Ectodermal cell (in vitro differentiated cells): ENCODE data around the gene SCLY.

Experiments used
- H3K27ac ChIP-seq: 2 replicates; pipeline ENCODE4 v1.7.0; 2013; ENCODE audit warnings: mild to moderate bottlenecking, low read depth, low read length; ENCODE audit not compliant: insufficient read depth, poor library complexity, severe bottlenecking
- H3K27me3 ChIP-seq: 2 replicates; pipeline ENCODE4 v1.7.0; 2013; ENCODE audit warnings: mild to moderate bottlenecking, low read length; ENCODE audit not compliant: insufficient read depth, control insufficient read depth, poor library complexity, severe bottlenecking
- H3K36me3 ChIP-seq: one replicate; pipeline ENCODE4 v1.7.0; 2013; ENCODE audit warnings: low read length; ENCODE audit not compliant: control insufficient read depth, insufficient read depth
- H3K4me1 ChIP-seq: one replicate; pipeline ENCODE4 v1.7.0; 2013; ENCODE audit warnings: low read length; ENCODE audit not compliant: control insufficient read depth, insufficient read depth
- H3K4me3 ChIP-seq: 2 replicates; pipeline ENCODE4 v1.7.0; 2013; ENCODE audit warnings: low read depth, low read length, control low read depth; ENCODE audit not compliant: insufficient read depth
- H3K9me3 ChIP-seq: 2 replicates; pipeline ENCODE4 v1.7.0; 2013; ENCODE audit warnings: mild to moderate bottlenecking, low read length, moderate library complexity; ENCODE audit not compliant: control insufficient read depth
- WGBS, 2 experiments: methylation state at CpG; one replicate each; pipeline ENCODE4 v1.1.7; 2013; ENCODE audit warnings: missing lambda C conversion rate in 2 of 2; 5-methylcytosine and 5-hydroxymethylcytosine counted together

Gene SCLY

DNA sequence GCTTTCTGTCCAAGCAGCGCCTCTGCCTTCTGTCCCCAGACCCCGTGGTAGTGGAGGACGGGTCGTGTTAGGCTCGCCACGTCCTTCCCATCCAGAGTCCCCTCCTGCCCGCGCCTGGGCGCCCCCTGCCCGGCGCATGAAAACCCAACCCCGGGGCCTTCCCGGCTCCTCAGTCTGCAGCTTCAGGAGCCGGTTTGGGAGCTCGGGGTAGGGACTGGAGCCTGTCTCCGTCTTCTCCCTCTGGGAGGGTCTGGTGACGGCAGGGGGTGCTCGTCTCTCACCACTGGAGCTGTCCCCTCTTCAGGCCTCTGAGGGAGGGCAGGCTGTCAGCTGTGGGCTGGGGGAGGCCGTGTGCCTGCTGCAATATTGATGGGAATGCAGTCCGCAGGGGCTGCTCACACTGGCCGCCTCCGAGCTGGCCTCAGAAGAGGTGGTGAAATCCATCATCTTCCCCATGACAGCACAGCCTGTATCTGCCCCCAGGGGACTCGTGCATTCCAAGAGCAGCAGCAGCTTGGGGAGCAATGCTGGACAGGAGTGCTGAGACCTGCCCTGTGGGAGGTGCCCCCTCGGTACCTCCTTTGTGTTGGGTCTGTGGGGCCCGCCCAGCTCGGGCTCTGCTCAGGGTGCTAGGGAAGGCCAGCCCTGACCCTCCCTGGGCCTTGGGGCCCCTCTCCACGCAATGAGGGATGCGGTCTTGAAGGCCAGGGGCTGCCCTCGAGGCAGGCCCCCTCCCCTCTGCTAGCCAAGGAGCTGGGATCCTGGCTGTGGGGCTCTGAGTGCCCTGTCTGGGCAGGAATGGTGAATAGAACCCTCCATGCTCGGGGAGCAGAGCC lies 59.9 kb downstream of the SCLY start:
- Histone ChIP-seq H3K4me1 (peaks cover 8% of the 10 kb centered on the region), H3K36me3 (no peaks in the 10 kb centered on the region), H3K27ac (no peak overlapping the region), H3K27me3 (peaks cover 7% of the 10 kb centered on the region), H3K9me3 (no peaks in the 10 kb centered on the region), H3K4me3 (no peak overlapping the region)
- 49 to 51% methylated on average over 30 of the region's 30 CpGs for WGBS, 2 experiments

DNA sequence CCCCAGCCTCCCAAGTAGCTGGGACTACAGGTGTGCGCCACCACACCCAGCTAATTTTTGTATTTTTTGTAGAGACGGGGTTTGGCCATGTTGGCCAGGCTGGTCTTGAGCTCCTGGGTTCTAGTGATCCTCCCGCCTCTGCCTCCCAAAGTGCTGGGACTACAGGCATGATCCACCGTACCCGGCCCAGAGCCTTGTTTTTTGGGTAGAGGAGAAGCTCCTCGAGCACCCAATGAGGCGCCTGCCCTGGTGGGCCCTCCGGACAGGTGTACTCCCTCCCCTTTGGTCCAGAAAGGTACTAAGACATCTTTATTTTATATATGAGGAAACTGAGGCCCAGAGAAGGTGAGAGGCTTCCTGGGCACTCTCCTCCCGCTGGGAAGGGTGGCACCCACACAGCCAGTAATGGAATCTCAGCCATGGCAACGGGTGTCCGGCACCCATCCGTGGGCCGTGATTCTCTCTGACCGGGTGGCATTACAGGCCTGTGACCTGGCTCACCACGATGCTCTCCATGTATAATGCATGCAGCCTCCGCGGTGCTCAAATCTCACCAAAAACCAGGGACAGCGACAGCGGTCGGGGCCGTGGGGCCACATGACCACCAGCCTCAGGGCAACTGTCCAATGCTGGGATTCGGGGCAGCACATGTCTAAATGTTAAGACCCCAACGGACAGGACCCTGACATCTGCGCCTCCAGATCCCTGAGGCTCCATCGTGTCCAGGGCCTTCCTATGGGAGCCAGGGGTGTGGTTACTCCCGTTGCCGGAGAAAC lies 60.9 kb downstream of the SCLY start:
- WGBS, 2 experiments = 89 to 94% methylated on average over 27 of the region's 27 CpGs
- Histone ChIP-seq H3K27ac (no peak overlapping the region), H3K4me1 (peaks cover 8% of the 10 kb centered on the region), H3K27me3 (peaks cover 7% of the 10 kb centered on the region), H3K9me3 (no peaks in the 10 kb centered on the region), H3K4me3 (no peak overlapping the region), H3K36me3 (no peaks in the 10 kb centered on the region)

DNA sequence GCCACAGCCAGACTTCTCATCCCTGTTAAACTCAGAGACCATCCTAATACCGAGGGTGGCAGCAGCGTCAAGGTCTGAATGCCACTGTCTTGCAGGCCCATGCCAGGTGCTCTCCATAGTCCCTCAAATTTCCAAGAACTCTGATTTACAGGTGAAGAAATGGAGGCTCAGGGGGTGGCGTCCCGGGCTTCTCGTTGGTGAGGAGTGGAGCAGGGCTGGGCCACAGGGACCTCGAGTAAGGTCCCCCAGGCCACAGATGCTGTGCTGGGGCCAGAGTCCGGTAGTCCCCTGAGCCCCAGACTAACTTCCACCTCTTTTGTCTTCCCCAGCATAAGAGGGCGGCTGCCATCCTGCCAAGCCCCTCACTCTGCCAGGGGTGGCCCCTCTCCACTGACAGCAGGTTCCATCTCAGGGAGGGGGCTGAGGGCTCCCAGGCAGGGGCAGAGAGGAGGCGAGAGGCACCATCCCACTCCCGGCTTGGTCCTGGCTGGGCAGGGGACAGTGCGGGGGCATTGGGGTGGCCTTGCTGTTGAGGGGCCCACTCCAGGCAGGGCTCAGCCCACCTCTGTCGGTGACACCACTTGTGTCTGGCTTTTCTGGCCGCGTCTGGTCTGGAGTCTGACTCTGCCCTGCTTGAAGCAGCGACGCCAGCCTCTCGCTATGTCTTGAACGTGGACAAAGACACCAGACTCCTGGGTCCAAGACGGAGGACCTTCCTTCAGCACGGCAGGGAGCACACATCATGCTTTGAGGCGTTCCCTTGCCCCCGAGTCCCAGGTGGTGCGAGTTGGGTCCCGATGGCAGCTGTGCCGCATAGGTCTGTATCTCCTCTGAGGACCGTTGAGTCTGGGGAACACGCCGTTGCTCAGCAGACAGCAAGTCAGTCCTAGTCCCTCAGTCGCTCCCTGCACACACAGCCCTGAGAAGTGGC lies 61.8 kb downstream of the SCLY start:
- no peaks in the 10 kb centered on the region for H3K36me3 ChIP-seq
- no peak overlapping the region for H3K4me3 ChIP-seq
- H3K27me3 ChIP-seq = peaks cover 7% of the 10 kb centered on the region
- no peaks in the 10 kb centered on the region for H3K9me3 ChIP-seq
- WGBS, 2 experiments = 91 to 93% methylated on average over 29 of the region's 29 CpGs
- peaks cover 8% of the 10 kb centered on the region for H3K4me1 ChIP-seq
- H3K27ac ChIP-seq = no peak overlapping the region

DNA sequence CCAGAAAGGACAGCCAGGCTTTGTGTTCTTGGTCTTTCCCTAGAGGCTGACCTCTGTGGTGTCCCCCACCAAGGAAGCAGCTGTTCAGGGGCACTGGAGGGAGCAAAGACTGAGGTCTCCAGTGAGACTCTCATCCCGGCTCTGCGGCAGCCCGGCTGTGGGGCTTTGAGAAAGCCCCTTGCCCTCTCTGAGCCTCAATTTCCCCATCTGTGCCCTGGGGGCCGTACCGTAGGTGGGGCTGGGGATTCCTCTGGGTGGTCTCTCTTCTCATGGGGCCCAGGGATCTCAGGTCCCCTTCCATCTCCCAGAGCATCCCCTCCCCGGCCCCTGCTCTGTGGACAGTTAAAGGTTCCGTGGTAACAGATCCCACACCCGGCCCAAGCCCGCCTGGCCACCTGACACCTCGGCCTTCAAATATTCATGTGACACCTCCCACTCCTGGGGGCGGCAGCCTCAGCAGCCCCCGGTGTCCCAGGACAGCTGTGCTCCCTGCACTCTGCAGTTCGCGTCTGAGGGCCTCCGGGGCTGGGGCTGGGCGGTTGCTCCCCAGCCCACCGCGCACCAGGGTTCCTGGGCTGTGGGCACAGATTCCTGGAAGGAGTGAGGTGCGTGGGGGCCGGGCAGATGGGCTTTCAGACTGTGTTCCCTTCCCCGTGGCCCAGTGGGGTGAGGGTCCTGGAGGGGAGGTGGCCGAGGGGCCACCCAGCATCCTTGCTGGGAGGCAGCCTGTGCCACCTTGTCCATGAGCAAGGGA lies 62.6 kb downstream of the SCLY start:
- Histone ChIP-seq H3K36me3 (no peaks in the 10 kb centered on the region), H3K27me3 (no peaks in the 10 kb centered on the region), H3K4me1 (peaks cover 8% of the 10 kb centered on the region), H3K9me3 (no peaks in the 10 kb centered on the region), H3K27ac (no peak overlapping the region), H3K4me3 (no peak overlapping the region)
- WGBS, 2 experiments = 88% methylated on average over 22 of the region's 22 CpGs

DNA sequence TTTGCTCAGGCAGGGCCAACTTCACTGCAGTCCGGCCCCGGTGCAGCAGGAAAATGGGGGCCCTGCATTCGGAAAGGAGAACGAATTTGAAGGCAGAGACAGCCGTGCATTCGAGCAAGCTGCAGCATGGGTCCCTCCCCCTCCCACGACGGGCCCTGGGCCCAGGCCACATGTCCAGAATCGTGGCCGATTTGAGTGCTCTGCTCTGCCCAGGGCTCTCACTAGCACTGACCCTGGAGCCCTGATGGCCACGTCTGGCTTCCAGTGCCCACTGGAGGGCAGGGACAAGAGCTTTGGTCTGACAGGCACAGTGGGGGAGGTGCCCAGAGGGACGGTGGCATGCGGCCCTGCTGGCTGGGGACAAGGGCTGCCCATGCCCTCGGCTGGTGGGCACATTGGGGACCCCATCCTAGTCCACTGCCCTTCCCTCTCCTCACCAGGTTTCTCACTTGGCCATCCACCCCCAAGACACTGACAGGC lies 63.2 kb downstream of the SCLY start:
- no peaks in the 10 kb centered on the region for H3K9me3 ChIP-seq
- H3K4me1 ChIP-seq = peaks cover 8% of the 10 kb centered on the region
- H3K27me3 ChIP-seq = no peaks in the 10 kb centered on the region
- 86 to 89% methylated on average over 14 of the region's 14 CpGs for WGBS, 2 experiments
- no peak overlapping the region for H3K4me3 ChIP-seq
- H3K27ac ChIP-seq = no peak overlapping the region
- H3K36me3 ChIP-seq = no peaks in the 10 kb centered on the region

DNA sequence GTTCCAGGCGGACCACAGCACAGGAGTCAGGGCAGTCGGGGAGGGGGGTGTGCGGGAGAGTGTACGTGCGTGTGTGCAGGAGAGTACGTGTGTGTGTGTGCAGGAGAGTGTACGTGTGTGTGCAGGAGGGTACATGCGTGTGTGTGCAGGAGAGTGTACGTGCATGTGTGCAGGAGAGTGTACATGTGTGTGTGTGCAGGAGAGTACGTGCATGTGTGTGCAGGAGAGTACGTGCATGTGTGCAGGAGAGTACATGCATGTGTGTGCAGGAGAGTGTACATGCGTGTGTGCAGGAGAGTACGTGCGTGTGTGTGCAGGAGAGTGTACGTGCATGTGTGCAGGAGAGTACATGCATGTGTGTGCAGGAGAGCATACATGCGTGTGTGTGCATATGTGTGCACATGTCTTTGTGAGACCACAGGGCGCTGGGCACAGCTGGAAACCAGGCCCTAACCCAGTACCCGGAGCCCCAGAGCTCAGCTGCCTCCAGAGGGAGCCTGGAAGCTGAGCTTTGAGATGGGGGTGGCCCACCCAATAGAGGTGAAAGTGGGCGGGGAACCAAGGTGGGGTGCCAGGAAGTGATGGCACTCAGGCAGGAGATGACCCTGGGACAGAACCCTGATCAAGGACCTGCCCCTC lies 63.8 kb downstream of the SCLY start:
- Histone ChIP-seq H3K4me3 (no peak overlapping the region), H3K4me1 (peaks cover 8% of the 10 kb centered on the region), H3K36me3 (no peaks in the 10 kb centered on the region), H3K27me3 (no peaks in the 10 kb centered on the region), H3K27ac (no peak overlapping the region), H3K9me3 (no peaks in the 10 kb centered on the region)
- 95 to 96% methylated on average over 19 of the region's 19 CpGs for WGBS, 2 experiments

DNA sequence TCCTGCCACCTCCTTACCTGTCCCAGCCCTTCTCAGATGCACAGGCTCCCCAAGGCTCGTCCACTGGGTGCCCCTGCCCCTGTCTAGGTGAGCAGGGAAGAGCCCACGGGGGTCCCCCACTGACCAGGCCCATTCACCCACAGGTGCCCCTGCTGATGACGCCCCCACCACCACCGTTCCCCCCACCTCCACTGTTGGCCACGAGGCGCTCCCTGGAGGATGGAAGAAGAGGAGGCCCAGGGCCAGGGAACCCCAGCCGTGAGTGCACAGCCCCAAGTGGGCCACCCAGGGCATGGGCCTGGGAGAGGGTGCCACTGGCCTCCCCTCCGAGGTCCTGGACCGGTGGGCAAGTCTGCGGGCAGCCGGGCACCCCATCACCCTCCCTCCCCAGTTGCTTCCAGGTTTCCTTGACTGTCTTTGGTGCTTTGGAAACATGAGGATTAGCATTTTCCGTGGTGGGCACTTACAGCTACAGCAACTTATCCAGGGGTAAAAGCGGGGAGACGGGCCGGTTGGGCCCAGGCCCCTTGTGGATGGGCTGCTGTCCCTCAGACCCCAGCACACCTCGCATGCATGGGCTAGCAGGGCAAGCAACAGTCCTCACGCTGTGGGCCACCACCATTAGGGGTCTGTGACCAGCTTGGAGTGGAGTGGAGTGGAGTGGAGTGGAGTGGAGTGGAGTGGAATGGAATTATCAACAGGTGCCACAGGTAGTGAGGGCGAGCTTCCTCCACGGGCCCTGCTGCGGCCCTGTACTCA lies 64.5 kb downstream of the SCLY start:
- no peak overlapping the region for H3K27ac ChIP-seq
- no peak overlapping the region for H3K4me3 ChIP-seq
- H3K27me3 ChIP-seq = no peaks in the 10 kb centered on the region
- no peaks in the 10 kb centered on the region for H3K9me3 ChIP-seq
- 92 to 94% methylated on average over 20 of the region's 20 CpGs for WGBS, 2 experiments
- H3K4me1 ChIP-seq = peaks cover 4% of the 10 kb centered on the region
- no peaks in the 10 kb centered on the region for H3K36me3 ChIP-seq

DNA sequence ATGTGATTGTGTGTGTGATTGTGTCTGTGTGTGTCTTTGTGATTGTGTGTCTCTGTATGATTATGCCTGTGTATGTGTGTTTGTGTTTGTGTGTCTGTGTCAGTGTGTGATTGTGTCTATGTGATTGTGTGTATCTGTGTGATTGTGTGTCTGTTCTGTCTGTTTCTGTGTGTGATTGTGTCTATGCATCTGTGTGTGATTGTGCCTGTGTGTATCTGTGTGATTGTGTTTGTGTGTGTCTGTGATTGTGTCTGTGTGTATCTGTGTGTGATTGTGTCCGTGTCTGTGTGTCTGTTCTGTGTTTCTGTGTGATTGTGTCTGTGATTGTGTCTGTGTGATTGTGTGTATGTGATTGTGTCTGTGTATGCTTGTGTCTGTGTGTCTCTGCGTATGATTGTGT lies 65.5 kb downstream of the SCLY start:
- 83 to 97% methylated on average over 2 of the region's 2 CpGs for WGBS, 2 experiments
- no peaks in the 10 kb centered on the region for H3K27me3 ChIP-seq
- no peaks in the 10 kb centered on the region for H3K4me1 ChIP-seq

More for the DNA sequence above, 65.5 kb downstream of the SCLY start:
- H3K4me3 ChIP-seq = no peak overlapping the region
- no peaks in the 10 kb centered on the region for H3K9me3 ChIP-seq
- no peak overlapping the region for H3K27ac ChIP-seq
- H3K36me3 ChIP-seq = no peaks in the 10 kb centered on the region
